GM12891 (cell line): ENCODE measurements around the gene MARK1.

Experiments used
- POLR2A ChIP-seq: IDR thresholded peaks from 2 replicates; pipeline ENCODE4 v1.6.1; 2011; ENCODE audit warnings: low read depth, low read length, control low read depth
- POLR2AphosphoS5 ChIP-seq: IDR thresholded peaks from 2 replicates; pipeline ENCODE4 v1.6.1; 2011; ENCODE audit warnings: low read depth, low read length, control low read depth
- POU2F2 ChIP-seq: IDR thresholded peaks from 2 replicates; pipeline ENCODE4 v1.6.1; 2011; ENCODE audit warnings: low read depth, mild to moderate bottlenecking, control low read depth, low read length, moderate library complexity
- TAF1 ChIP-seq: IDR thresholded peaks from 2 replicates; pipeline ENCODE4 v1.6.1; 2011; ENCODE audit warnings: low read depth, low read length, control low read depth

GRCh38 chr1:220701974-220702373 is 174.0 kb downstream of the MARK1 start:
- TF ChIP-seq POLR2AphosphoS5 (no peak), TAF1 (no peak), POLR2A (no peak), POU2F2 (no peak)
